CD4-positive, alpha-beta T cell treated with Interleukin-17A for 1 hour (primary cell): ENCODE measurements around the gene MAN1A1.

Experiments
- DNase-seq: peaks from one replicate; pipeline ENCODE4 v3.0.0-alpha.2; 2020

MAN1A1 gene

DNA sequence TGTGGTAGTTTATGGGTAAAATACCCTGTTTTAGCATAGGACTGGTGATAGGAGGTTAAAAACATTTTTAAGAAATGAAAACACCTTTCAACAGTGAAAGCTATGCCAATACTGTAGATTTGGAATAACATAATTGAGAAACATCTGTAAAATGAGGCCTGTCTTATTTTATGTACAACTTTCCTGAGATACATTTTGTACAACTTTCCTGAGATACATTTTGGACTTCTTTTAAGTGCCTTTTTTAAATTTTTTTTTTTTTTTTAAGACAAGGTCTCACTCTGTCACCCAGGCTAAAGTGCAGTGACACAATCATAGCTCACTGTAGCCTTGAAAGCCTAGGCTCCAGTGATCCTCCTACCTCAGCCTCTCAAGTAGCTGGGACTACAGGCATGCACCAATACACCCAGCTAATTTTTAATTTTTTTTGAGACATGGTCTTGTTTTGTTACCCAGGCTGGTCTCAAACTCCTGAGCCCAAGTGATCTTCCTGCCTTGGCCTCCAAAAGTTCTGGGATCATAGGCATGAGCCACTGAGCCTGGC is 84.6 kb downstream of the MAN1A1 start:
- no peak for DNase-seq

DNA sequence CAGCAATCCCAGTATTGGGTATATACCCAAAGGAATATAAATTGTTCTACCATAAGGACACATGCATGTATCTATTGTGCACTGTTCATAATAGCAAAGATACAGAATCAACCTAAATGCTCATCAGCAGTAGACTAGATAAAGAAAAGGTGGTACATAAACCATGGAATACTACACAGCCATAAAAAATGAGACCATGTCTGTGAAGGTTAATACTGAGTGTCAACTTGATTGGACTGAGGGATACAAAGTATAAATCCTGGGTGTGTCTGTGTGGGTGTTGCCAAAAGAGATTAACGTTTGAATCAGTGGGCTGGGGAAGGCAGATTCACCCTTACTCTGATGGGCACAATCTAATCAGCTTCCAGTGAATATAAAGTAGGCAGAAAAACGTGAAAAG is 86.9 kb downstream of the MAN1A1 start:
- no peak for DNase-seq

DNA sequence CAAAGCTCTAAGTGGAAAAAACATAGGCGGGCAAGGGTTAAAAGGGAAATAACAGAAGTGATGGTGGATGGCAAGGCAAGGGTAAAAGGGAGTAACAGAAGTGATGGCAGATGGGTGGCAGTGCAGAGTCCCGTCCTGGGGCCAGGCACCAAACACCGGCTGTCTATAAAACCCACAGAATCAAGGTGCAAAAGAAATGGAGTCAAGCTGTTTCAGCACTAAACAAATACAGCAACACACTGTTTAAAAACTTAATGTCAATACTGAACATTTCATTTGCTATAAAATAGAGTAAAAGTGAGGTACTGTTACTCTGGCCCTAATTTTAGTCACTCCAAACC is 87.6 kb downstream of the MAN1A1 start:
- no peak for DNase-seq

DNA sequence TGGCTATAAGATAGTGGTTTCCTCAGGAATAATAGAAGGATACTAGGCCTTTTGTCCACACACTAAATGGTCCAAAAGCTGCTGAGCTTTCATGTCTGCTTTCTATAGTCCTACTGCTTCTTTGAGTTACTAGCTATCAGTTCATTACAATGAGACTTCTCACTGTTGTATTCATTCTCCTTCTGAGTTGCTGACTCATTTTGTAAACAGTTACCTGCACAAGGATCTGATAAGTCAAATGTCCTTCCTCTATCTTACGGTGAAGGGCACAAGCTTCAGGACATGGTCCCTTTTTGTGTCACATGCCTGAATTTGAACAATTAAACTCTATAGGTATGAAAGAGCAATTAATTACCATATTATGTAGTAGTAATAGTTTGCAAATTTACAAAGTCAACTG is 90.5 kb downstream of the MAN1A1 start:
- DNase-seq, result no peak

DNA sequence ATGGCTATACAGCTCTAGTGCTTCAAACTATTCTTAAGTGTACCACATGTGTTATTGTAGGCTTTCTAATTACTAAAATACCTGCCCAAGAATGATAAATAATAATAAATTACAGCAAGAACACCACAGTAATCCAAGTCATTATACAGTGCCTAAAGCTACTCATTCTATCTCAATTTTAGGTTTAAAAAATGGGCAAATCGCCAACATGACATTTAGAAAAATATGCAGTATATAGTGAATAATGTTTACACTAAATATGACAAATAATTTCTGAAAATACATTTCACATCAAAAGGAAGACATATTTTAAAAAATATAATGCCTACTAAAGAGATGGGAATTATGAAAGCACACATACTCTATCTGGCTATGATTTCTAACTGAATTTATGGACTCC is 91.8 kb downstream of the MAN1A1 start:
- DNase-seq, result no peak

DNA sequence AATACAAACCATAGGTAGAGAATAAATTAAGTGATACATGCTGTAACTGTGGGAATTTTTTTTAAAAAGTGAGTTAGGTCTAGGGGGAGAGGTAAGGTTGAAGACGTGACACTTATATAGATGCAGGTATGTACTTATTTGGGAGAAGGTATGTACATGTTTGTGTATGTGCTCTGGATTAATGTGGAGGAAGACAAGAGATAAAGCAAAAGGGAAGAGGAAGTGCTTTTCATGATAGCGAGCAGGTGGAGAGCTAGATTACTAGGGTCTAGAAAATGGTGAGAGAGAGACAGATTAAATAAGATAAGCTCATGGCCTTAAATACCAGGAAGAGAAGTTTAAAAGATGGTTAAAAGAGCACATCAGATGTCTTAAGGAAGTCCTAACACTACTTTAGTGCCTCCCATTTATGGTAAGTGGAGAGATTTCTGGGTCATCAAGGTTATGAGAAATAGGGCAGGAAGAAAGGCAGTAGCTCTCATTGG is 92.5 kb downstream of the MAN1A1 start:
- no peak for DNase-seq

DNA sequence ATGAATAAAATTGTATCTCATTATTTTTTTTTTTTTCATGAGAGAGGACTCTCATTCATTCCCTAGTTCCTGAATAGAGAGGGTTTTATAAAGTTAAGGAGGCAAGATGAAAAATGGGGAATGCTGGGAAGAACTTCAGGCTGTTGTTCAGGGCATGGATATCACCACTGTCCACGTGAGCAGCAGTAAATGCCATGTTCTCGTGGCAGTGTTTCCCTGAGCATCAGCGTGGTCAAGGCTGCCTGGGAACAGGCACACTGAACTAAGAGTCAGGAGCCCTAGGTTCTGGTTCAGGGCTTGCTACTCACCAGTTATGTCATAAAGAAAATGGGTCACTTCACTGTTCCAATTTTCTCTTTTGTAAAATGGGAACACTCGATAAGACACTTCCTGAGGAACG is 93.2 kb downstream of the MAN1A1 start:
- no peak for DNase-seq

DNA sequence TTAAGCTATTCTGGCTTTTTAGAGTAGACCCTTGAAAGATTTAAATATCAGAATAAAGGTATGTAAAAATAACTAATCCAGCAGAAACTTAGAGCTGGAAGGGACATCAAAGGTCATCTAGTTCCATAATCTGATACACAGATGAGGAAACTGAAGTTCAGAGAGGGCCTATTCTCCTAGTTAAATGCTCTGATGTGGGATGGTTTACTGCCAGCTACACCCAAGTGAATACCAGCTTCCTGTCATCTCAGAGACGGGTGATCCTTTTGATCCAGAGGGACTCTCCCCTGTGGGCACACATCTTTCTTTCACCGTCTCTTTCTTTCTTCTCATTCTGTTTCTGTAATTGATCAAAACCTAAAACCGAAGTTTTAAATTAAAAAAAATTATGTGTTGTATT is 94.1 kb downstream of the MAN1A1 start:
- peak; percentile 11 for DNase-seq

DNA sequence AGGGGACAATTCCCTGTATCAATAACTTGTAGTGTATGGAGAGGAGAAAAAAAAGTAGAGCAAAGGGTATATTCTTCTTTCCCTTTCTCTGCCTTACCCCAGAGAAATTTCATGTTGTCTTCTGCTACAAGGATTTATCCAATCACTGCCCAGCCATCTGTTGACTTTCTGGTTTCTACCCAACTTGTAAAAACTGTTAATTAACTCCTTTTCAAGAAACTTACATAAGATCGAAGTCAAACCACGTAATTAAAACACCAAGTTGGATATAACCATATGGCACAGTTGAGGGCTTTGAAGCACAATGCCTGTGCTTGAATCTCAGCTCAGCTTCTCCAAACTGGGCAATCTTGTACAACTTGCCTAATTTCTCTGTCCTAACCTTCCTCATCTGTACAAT is 99.5 kb downstream of the MAN1A1 start:
- DNase-seq, result no peak

DNA sequence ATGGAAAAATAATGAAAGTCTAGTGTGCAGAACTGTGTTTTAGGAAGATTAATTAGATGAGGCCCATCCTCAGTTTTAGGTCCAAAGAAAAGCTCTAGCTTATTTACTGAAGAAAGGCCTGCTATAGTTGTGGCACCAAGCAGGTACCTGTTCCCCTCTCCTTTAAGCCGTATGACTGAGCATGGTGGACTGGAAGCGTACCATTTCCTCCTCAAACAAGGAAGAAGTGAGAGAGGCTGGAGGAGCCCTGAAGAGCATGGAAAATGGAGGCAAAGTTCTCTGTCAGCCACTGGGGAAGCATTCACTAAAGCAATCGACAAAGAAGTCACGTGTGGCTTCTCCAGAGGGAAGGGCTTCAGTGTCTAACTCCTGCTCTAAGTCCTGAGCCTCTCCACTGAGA is 100.2 kb downstream of the MAN1A1 start:
- DNase-seq, result no peak

DNA sequence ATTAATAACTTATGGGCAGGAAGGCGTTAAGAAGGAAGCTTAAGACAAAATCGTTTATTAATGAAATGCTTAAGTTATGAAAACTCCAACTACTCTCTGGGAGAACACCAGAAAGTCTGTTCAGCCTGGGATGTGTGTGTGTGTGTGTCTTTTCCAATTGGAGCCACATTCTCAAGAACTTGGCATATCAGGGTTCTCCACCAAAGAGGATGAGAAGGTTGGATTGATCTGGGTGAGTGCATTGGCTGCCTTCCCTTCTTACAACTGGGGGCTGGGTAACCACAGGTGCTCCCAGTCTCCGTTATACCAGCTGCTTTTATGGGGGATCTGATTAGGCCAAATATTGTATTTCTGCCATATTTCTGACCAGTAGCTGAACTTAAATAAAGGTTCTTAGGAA is 102.1 kb downstream of the MAN1A1 start:
- DNase-seq, result no peak

DNA sequence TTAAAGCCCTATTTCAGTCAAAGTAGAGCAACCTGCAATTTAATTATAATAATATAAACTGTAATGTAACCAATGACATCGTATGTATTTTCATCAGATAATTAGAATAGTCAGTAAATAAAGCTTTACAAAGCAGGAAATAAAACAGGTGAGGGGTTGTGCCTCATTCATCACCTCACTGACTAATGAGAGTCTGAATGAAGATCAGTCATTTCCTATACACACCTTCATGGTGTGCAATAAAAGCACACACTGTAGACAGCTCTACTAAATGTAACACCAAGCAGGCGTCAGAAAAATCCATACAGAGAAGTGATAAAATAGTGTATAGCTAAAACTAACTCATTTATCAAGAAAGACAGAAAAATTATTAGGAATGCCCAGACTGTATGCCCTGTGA is 105.9 kb downstream of the MAN1A1 start:
- DNase-seq, result no peak

DNA sequence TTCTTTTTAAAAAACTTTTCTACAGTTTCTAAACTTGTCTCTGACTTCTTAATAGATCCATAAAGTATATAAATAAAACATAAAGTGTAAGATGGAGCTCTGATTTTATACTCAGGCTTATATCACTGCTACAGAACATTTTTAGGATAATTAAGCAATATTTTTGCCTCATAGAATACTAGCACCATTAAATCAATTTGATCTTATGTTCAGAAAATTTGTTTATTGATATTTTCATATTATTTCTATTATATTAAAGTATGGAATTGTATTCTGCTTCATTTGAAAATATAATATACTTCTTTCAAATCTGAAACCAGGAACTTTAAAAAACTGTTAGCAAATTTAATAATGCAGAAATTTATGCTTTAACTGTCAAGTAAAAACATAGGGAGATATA is 106.5 kb downstream of the MAN1A1 start:
- no peak for DNase-seq

DNA sequence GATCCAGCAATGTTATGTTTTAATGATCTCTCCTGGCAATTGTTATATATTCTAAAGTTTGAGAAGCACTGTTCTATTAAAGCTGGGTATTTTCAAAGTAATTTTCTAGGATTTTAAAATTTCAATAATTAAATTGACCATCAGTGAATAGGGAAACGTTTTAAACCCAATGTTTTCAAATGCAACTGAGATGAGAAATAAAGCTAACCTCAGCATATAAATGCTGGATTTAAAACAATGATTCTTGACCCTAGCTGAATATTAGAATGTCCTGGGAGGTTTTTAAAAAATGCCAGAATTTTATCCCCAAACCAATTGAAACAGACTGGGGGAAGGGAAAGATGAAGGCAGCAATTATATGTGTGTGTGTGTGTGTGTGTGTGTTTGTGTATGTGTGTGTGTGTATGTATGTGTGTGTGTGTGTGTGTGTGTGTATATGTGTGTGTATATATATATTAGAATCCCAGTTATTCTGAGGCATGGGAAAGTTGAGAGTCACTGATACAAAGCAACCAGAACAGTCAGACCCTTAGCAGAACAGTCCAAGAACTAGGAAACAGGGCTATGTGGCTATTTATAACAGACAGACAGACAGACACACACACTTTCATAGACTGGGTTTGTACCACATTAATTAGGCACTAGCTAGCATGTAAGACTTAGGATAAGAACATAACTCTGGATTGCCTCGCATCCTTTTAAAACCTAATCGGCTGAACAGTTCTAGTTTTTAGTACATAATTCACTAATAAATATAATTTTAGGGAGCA is 107.8 kb downstream of the MAN1A1 start:
- no peak for DNase-seq

DNA sequence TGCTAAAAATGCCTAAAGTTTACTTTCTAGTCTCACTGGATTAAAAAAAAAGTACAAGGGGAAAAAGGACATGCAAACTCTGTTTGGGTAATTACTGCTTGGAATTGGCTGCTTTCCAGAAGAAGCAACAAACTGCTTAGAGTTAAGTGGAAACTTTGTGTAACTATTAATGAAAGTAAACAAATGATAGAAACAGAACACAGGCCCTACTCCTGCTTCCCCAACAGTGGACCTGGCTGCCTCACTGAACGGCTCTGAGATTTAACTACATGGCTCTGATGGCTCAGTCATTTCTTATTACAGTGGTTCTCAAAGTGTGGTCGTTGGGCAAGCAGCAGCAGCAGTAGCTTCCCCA is 108.5 kb downstream of the MAN1A1 start:
- no peak for DNase-seq

DNA sequence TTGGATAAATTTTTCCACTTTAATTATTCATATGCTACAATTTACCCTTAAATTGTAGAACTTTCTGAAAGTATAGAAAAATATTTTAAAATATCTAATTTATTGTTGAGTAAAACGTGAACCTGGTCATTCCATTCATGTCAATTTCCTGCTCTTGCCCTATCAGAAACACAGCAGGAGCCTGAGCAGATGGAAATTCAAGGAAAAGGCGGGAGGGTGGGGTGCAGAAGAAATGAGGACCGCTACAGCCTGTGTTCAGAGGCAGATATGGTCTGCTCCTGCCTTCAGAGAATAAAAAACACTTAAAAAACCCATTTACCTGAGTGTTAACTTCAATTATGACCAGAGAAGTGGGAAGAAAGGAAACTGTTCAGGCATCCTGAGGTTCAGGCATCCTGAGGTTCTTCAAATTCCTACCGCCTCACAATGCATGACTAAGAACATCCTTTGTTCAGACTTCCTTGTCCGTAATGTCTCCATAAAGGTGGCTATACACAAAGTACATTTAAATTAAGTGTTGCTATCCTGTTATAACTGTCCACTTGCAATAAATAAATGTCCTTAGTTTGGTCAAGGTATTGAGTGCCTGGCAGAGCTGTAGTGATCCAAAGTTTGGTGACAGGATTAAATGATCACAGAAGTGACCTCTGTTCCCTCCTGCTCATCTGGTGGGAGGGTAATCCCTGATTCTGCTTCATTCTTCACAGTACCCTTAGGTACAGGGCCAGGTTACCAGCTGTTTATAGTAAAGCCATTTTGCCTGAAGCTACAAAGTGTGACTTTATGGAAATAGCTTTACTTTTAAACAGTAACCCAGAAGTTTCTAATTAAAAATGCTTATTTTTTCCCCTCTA is 109.1 kb downstream of the MAN1A1 start:
- DNase-seq, result no peak

DNA sequence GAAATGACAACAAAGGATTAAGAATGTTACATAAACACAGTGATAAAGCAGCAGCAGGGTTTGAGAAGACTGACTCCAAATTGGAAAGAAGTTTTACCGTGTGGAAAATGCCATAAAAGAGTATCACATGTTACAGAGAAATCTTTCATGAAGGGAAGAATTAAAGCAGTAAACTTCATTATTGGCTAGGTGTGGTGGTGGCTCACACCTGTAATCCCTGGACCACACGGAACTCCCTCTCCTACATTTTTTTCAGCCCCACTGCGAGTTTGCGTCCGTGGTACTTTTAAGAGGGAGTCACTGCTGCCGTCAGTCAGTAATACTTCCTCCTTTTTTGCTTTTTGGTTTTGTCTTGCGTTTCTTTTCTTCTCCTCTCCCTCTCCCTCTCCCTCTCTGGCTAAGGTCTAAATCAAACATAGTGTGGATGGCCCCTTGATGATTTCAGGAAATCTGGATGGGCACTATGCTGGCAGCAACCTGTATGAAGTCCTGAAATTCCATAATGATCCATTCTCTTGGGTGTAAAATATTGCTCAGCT is 112.3 kb downstream of the MAN1A1 start:
- no peak for DNase-seq

DNA sequence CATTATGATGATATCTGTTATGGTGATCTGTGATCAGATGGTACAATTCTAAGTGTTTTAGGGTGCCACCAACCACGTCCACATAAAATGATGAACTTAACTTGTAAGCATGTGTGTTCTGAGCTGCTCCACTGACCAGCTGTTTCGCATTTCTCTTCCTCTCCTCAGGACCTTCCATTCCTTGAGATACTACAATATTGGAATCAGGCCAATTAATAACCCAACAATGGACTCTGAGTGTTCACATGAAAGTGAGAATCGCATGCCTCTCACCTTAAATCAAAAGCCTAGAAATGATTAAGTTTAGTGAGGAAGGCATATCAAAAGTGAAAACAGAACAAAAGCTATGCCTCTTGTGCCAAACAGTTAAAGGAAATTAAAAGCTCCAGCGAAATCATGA is 114.6 kb downstream of the MAN1A1 start:
- DNase-seq, result no peak

DNA sequence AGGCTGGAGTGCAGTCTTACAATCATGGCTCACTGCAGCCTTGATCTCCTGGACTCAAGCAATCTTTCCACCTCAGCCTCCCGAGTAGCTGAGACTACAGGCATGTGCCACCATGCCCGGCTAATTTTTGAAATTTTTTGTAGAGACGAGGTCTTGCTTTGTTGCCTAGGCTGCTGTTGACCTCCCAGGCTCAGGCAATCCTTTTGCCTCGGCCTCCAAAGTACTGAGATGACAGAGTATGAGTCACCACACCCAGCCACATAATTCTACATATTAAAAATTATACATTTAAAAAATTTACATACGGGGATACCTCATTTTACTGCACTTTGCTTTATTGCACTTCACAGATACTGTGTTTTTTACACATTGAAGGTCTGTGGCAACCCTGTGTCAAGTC is 115.1 kb downstream of the MAN1A1 start:
- DNase-seq, result no peak

DNA sequence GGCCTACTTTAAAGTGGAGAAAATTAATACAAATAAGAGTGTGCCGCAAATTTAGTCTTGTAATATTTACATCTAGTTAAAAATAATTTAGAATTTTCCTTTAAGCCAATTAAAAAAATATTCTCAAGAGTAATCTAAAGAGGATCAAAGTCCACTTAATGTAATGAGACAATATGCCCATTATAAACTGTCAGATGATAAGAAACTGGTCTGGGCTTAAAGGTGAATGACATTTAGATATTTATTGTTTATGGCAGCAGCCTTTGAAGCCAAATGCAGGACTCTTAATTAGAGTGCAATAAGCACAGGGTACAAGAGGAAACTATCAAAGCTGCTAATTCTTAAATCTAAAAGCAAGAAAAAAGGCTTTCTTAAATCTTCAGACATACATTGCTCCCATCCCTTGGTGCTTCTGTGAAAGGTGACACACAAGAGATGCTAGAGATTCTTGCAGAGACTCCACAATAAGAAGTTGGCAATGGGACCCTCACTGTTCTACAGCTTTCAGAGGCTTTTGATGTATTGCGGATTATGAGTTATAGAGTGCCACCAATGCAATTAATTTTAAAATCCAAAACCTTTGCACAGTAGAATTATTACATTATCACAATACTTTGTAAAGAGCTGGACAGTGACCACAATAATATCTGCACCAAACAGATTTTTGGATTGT is 116.1 kb downstream of the MAN1A1 start:
- DNase-seq, result no peak

DNA sequence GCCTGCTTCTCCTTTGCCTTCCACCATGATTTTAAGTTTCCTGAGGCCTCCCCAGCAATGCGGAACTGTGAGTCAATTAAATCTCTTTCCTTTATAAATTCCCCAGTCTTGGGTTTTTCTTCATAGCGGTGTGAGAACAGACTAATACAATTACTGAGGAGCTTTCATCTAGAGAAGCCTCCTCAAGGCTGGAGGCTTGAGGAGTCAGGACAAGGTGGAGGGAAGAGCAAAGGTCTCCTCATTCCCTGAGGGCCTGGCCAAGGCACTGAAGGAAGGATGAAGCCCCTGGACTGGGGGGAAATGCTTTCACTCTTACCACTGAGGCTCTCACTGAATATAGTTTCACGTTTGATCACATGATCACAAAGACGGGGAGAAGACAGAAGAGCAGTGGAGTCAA is 118.2 kb downstream of the MAN1A1 start:
- no peak for DNase-seq

DNA sequence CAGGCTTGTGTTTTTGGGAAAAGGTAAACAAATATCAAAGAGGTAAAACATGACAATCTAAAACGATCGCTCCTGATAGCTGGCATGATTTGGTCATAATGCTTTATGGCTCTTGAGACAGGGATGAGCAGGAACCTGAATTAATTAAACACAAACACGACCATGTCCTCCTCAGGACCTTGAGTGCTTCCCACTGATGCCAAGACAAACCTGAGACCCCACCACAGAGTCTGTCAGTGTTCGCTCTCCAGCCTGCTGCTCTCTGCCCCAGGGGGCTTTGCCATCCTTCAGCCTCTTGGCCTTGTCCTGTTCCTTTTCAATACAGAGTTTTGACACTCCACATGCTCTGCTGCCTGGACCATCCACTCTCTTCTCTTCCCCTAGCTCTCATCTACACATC is 119.4 kb downstream of the MAN1A1 start:
- no peak for DNase-seq

DNA sequence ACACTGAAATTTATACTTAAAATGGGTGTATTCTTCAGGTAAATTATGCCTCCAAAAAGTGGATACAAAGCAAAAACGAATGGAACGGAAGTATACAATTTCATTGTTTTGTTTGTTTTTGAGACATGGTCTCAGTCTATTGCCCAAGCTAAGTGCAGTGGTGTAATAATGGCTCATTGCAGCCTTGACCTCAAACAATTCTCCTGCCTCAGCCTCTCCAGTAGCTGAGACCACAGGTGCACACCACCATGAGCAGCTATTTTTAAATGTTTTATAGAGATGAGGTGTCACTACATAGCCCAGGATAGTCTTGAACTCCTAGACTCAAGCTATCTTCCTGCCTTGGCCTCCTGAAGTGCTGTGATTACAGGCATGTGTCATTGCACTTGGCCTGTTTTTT is 122.2 kb downstream of the MAN1A1 start:
- no peak for DNase-seq
